A673 (cell line): ENCODE data around the gene PTPN11.

Experiments
- EZH2 ChIP-seq: fragments of 200-600 bp; sonication (generic); IDR thresholded peaks from 2 replicates; pipeline ENCODE4 v1.6.1; 2017; ENCODE audit warnings: borderline replicate concordance, low read depth, mild to moderate bottlenecking, mixed read lengths, antibody characterized with exemption, low read length; ENCODE audit not compliant: poor library complexity, severe bottlenecking
- TF ChIP-seq, protein P1 (sequence below): fragments of 300-800, 200-600 bp; sonication (generic); conservative IDR thresholded peaks from 2 replicates; pipeline ENCODE4 v1.5.1; 2017; ENCODE audit warnings: low read depth, mild to moderate bottlenecking, antibody characterized with exemption, low read length, moderate library complexity, mixed read lengths

DNA sequence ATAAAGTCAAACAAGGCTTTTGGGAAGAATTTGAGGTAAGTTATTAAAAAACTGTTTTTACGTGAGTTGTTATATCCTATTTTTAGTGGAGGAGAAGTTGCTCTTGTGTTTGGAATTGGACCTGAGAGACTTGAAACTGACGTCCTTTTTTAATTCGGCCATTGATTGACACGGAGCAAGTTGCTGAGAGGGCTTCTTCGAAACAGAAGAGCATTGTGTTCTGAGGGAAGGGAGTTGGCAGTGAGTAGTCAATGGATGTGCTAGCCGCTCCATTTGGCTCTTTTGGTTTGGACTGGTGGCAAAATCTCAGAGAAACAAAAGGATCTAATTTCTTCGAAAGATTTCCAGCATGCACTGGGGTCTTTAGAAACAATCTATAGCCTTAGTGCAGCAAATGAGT, 37.3 kb downstream of the PTPN11 start:
- TF ChIP-seq, protein P1, sequence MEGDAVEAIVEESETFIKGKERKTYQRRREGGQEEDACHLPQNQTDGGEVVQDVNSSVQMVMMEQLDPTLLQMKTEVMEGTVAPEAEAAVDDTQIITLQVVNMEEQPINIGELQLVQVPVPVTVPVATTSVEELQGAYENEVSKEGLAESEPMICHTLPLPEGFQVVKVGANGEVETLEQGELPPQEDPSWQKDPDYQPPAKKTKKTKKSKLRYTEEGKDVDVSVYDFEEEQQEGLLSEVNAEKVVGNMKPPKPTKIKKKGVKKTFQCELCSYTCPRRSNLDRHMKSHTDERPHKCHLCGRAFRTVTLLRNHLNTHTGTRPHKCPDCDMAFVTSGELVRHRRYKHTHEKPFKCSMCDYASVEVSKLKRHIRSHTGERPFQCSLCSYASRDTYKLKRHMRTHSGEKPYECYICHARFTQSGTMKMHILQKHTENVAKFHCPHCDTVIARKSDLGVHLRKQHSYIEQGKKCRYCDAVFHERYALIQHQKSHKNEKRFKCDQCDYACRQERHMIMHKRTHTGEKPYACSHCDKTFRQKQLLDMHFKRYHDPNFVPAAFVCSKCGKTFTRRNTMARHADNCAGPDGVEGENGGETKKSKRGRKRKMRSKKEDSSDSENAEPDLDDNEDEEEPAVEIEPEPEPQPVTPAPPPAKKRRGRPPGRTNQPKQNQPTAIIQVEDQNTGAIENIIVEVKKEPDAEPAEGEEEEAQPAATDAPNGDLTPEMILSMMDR: no peak
- TF ChIP-seq EZH2: no peak
